ENCODE results near the gene CHST13. TPM values are rescaled to one million over a fixed set of nuclear protein-coding genes. Genes with fewer than 3 reads are reported as not detected.

CHST13 gene
- total RNA-seq, 1 donor from 2014 or later: not detected

DNA sequence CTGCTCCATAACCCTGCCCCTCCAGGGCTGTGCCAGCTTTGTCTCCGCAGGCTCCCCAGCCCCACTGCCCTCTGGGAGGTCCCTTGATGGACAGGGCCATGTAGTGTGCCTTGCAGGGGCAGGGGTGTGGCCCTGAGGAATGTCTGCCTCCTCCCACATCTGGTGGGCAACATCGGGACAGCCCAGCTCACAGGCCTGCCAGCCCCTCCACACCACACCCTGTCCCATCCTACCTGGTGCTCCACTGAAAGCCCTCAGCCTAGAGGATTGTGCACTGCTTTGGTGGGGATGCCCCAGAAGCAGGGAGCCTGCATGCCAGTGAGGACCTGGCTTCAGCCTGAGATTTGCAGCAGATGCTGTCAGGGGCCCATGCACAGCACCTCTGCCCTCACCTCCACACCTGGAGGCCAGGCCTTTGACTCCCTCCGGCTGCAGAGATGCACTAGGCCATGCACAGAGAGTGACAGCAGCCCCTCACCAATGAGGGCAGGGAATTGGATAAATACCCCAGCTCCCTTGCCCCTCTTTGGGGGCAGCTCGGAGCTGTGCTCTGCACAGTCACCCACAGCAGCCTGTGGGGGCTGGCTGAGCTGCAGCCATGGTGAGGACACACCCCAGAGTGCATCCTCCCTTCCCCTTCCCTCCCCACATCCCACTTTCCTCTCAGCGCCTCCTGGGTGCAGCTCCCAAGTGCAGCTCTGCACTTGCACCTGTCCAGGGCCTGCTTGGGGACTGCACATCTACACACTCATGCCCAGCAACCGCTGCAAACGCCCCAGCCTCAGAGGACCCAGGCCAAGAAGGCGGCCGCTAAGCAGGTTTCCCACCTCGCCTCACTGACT lies 32.1 kb downstream of the CHST13 start:
- TF ChIP-seq, protein P1, sequence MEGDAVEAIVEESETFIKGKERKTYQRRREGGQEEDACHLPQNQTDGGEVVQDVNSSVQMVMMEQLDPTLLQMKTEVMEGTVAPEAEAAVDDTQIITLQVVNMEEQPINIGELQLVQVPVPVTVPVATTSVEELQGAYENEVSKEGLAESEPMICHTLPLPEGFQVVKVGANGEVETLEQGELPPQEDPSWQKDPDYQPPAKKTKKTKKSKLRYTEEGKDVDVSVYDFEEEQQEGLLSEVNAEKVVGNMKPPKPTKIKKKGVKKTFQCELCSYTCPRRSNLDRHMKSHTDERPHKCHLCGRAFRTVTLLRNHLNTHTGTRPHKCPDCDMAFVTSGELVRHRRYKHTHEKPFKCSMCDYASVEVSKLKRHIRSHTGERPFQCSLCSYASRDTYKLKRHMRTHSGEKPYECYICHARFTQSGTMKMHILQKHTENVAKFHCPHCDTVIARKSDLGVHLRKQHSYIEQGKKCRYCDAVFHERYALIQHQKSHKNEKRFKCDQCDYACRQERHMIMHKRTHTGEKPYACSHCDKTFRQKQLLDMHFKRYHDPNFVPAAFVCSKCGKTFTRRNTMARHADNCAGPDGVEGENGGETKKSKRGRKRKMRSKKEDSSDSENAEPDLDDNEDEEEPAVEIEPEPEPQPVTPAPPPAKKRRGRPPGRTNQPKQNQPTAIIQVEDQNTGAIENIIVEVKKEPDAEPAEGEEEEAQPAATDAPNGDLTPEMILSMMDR (IDR thresholded peaks at IDR 0.05; ENCODE audit: insufficient read depth, low read length, poor library complexity, severe bottlenecking): no peak
- Histone ChIP-seq H3K36me3 (ENCODE audit: control insufficient read depth, insufficient read depth, low read length) (no peaks in the 10 kb centered on the region), H3K27me3 (ENCODE audit: control insufficient read depth, insufficient read depth, low read length) (peaks cover 12% of the 10 kb centered on the region), H3K4me3 (ENCODE audit: low read depth, low read length) (no peak overlapping the region)
- no peak for DNase-seq (ENCODE audit: low read depth)

DNA sequence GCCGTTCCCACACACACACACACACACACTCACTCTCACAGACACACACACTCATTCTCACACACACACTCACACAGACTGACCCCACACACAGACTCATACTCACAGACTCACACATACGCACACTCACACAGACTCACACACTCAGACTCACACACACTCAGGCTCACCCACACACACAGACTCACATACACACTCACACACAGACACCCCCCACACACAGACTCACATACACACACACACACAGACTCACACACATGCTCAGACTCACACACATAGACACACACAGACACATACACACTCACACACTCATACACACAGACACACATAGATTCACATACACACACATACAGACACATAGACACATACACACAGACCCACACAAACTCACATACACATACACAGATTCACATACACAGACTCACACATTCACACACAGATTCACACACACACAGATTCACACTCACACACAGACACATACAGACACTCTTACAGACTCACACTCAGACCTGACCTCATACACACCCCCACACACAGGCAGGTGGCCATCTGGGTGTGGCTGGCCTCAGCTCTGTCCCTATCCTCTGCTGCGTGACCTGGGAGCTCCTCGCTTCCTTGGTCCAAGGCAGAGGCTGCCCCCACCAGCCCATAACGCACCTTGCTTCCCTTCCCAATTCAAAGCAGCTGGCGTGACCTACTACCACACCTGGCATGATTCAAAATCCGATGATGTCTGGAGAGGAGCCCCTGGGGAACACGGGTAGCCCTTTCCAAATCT lies 32.9 kb downstream of the CHST13 start:
- Histone ChIP-seq H3K4me3 (ENCODE audit: low read depth, low read length) (no peak overlapping the region), H3K36me3 (ENCODE audit: control insufficient read depth, insufficient read depth, low read length) (no peaks in the 10 kb centered on the region), H3K27me3 (ENCODE audit: control insufficient read depth, insufficient read depth, low read length) (peaks cover 10% of the 10 kb centered on the region)
- TF ChIP-seq, protein P1 (IDR thresholded peaks at IDR 0.05; ENCODE audit: insufficient read depth, low read length, poor library complexity, severe bottlenecking): no peak
- no peak for DNase-seq (ENCODE audit: low read depth)

DNA sequence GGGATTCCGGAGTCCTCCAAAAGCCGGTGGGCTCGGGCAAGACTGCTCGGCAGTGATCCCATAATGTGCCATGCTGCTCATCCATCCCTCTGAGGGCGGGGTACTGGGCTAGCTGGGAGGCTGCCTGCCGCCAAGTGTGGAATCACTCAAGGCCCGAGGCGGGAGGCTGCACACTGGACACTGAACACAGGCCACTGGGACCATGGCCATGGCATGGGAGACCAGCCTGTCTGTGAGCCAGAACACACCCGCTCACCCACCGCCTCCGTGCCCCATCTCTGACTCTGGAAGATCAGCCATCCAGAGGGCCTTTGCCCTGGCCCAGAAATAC lies 33.4 kb downstream of the CHST13 start:
- peaks cover 8% of the 10 kb centered on the region for H3K27me3 ChIP-seq (ENCODE audit: control insufficient read depth, insufficient read depth, low read length)
- no peak for DNase-seq (ENCODE audit: low read depth)
- no peaks in the 10 kb centered on the region for H3K36me3 ChIP-seq (ENCODE audit: control insufficient read depth, insufficient read depth, low read length)
- TF ChIP-seq, protein P1 (IDR thresholded peaks at IDR 0.05; ENCODE audit: insufficient read depth, low read length, poor library complexity, severe bottlenecking): no peak
- H3K4me3 ChIP-seq (ENCODE audit: low read depth, low read length): no peak overlapping the region

DNA sequence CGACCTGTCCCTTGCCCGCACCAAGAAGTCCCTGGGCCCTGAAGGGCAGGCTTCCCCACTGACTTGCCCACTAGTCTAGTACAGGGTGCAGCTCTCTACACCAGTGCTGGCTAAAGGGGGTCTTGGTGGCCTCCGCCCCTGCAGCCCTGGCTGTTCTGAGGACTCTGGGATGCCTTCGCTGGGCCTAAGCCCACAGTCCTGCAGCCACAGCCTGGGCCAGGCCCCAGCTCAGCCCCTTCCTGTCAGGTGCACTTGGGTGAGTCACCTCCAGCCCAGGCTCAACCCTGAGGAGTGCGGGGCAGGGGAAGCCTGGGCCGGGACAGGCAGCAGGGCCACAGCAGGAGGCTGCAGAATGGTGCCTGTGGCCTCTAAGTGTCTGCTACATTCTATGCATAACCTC lies 33.8 kb downstream of the CHST13 start:
- H3K27me3 ChIP-seq (ENCODE audit: control insufficient read depth, insufficient read depth, low read length): peaks cover 5% of the 10 kb centered on the region
- no peak overlapping the region for H3K4me3 ChIP-seq (ENCODE audit: low read depth, low read length)
- DNase-seq (ENCODE audit: low read depth): no peak
- H3K36me3 ChIP-seq (ENCODE audit: control insufficient read depth, insufficient read depth, low read length): no peaks in the 10 kb centered on the region
- TF ChIP-seq, protein P1 (IDR thresholded peaks at IDR 0.05; ENCODE audit: insufficient read depth, low read length, poor library complexity, severe bottlenecking): no peak

DNA sequence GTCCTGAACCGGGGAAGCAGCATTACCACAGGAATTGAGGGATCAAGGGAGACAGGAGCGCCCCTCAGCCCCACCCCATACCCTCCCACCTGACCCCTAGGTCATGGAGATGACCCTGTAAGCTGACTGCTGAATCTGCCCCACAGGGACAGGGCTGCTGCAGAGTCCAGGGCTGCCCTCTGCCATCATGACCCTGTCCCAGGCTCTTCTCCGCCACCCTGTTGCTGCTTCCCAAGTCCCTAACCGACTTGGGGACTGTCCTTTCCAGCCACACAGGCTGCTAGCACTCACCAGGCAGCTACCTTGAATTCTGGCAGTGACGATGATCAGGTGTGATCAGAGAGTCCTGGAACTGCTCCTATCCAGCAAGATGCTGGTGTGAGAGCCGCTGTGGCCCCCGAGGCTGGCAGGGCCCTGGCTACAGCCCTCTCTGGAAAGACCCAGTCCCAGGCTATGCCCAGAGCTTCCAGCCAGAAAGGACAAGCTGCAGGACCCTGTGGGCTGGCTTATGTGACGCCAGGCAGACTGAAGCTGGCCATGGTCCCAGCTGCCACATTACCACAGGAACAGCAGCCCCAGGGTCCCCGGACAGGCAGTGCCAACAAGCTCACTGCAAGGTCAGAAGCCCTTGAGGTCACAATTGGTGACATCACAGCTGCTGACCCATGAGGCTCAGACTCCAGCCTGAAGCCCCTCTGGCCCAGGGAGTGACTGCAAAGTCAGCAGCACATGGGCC lies 34.5 kb downstream of the CHST13 start, which contains the start of gene C3orf22:
TSS of gene C3orf22 (minus strand) at position 597 of the 736 bp plus-strand sequence. CDS start 5,542 bp downstream, outside the sequence.
- TF ChIP-seq, protein P1 (IDR thresholded peaks at IDR 0.05; ENCODE audit: insufficient read depth, low read length, poor library complexity, severe bottlenecking): no peak
- DNase-seq (ENCODE audit: low read depth): no peak
- peaks cover 3% of the 10 kb centered on the region for H3K27me3 ChIP-seq (ENCODE audit: control insufficient read depth, insufficient read depth, low read length)
- H3K4me3 ChIP-seq (ENCODE audit: low read depth, low read length): no peak within 1 kb of the TSS
- no peaks in the 10 kb centered on the region for H3K36me3 ChIP-seq (ENCODE audit: control insufficient read depth, insufficient read depth, low read length)

All from kidney epithelial cell (primary cell).